ENCODE data around the gene CCDC88A. TPM values are rescaled to one million over a fixed set of nuclear protein-coding genes. Genes with fewer than 3 reads are reported as not detected.
"Not testable (repeated sequence)": the region's sequence is repeated elsewhere in the genome, so short reads cannot be mapped to it uniquely, and the experiment has no call there.

The CCDC88A gene
- total RNA-seq, 3 donors from 2014 or later: 36.1 to 74.6 (median 50.1) TPM

- peaks cover 4% of the 10 kb centered on the region for H3K36me3 ChIP-seq
- H3K4me3 ChIP-seq: no peak overlapping the region
- H3K27me3 ChIP-seq: no peaks in the 10 kb centered on the region
- intact Hi-C loops (cut with DNase I; ENCODE audit: low total_unique reads): no loop called here
- H3K4me1 ChIP-seq: no peaks in the 10 kb centered on the region
- DNase-seq (ENCODE audit: low spot score in 2 of 2): no peak
- no peaks in the 10 kb centered on the region for H3K9me3 ChIP-seq
- H3K27ac ChIP-seq: no peak overlapping the region
- TF ChIP-seq POLR2AphosphoS5 (IDR thresholded peaks at IDR 0.05) (no peak), POLR2A (IDR thresholded peaks at IDR 0.05) (no peak)
- TF ChIP-seq, protein P1, sequence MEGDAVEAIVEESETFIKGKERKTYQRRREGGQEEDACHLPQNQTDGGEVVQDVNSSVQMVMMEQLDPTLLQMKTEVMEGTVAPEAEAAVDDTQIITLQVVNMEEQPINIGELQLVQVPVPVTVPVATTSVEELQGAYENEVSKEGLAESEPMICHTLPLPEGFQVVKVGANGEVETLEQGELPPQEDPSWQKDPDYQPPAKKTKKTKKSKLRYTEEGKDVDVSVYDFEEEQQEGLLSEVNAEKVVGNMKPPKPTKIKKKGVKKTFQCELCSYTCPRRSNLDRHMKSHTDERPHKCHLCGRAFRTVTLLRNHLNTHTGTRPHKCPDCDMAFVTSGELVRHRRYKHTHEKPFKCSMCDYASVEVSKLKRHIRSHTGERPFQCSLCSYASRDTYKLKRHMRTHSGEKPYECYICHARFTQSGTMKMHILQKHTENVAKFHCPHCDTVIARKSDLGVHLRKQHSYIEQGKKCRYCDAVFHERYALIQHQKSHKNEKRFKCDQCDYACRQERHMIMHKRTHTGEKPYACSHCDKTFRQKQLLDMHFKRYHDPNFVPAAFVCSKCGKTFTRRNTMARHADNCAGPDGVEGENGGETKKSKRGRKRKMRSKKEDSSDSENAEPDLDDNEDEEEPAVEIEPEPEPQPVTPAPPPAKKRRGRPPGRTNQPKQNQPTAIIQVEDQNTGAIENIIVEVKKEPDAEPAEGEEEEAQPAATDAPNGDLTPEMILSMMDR (IDR thresholded peaks at IDR 0.05): no peak
Measured at GRCh38 chr2:55252832-55253231, 166.8 kb downstream of the CCDC88A start.

GRCh38 chr2:55247025-55247424, 172.6 kb downstream of the CCDC88A start:
- TF ChIP-seq POLR2A (IDR thresholded peaks at IDR 0.05) (no peak), POLR2AphosphoS5 (IDR thresholded peaks at IDR 0.05) (no peak)
- TF ChIP-seq, protein P1 (IDR thresholded peaks at IDR 0.05): no peak
- no peak for DNase-seq (ENCODE audit: low spot score in 2 of 2)
- Histone ChIP-seq H3K9me3 (no peaks in the 10 kb centered on the region), H3K27ac (no peak overlapping the region), H3K27me3 (no peaks in the 10 kb centered on the region), H3K4me3 (no peak overlapping the region), H3K4me1 (no peaks in the 10 kb centered on the region), H3K36me3 (peaks cover 7% of the 10 kb centered on the region)
- intact Hi-C loops (cut with DNase I; ENCODE audit: low total_unique reads): no loop called here

DNA sequence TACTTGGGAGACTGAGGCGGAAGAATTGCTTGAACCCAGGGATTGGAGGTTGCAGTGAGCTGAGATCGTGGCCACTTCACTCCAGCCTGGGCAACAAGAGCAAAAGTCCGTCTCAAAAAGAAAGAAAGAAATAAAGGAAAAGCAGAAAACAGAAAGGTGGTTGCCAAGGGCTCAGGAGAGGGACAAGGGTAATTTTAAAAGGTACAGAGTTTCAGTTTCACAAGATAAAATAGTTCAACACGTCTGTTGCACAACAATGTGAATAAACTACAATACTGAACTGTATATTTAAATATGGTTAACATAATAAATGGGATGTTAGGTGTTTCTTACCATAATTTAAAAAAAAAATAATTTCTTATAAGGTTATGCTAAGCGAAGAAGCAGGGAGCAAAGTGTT, 174.2 kb downstream of the CCDC88A start:
- no peaks in the 10 kb centered on the region for H3K9me3 ChIP-seq
- TF ChIP-seq POLR2AphosphoS5 (IDR thresholded peaks at IDR 0.05) (no peak), POLR2A (IDR thresholded peaks at IDR 0.05) (no peak)
- TF ChIP-seq, protein P1 (IDR thresholded peaks at IDR 0.05): no peak
- H3K36me3 ChIP-seq: peaks cover 7% of the 10 kb centered on the region
- intact Hi-C loops (cut with DNase I; ENCODE audit: low total_unique reads): no loop called here
- H3K4me3 ChIP-seq: no peak overlapping the region
- no peaks in the 10 kb centered on the region for H3K4me1 ChIP-seq
- H3K27ac ChIP-seq: no peak overlapping the region
- H3K27me3 ChIP-seq: no peaks in the 10 kb centered on the region
- DNase-seq (ENCODE audit: low spot score in 2 of 2): no peak

DNA sequence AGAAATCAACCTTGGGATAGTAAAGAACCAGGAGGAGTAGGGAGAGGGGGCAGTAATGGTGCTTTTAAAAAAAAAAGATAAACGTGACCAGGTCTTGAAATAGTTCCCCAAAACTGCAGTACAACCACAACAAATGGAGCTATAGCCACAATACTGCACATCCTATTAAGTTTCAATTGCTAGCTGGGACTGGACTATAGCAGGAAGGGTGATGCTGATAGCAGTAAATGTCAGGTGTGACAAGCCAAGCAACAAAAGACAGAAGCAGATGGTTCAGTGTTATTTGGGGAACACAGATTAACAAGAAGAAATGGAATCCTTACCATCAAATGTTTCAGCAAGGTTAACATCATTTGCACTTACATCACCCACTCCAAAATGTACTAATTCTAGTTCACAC, 177.0 kb downstream of the CCDC88A start:
- Histone ChIP-seq H3K4me3 (no peak overlapping the region), H3K9me3 (no peaks in the 10 kb centered on the region), H3K36me3 (peaks cover 7% of the 10 kb centered on the region), H3K27me3 (no peaks in the 10 kb centered on the region), H3K4me1 (no peaks in the 10 kb centered on the region), H3K27ac (no peak overlapping the region)
- DNase-seq (ENCODE audit: low spot score in 2 of 2): no peak
- TF ChIP-seq, protein P1 (IDR thresholded peaks at IDR 0.05): no peak
- no peak for TF ChIP-seq POLR2AphosphoS5 (IDR thresholded peaks at IDR 0.05)
- TF ChIP-seq POLR2A (IDR thresholded peaks at IDR 0.05): no peak
- intact Hi-C loops (cut with DNase I; ENCODE audit: low total_unique reads): no loop called here

DNA sequence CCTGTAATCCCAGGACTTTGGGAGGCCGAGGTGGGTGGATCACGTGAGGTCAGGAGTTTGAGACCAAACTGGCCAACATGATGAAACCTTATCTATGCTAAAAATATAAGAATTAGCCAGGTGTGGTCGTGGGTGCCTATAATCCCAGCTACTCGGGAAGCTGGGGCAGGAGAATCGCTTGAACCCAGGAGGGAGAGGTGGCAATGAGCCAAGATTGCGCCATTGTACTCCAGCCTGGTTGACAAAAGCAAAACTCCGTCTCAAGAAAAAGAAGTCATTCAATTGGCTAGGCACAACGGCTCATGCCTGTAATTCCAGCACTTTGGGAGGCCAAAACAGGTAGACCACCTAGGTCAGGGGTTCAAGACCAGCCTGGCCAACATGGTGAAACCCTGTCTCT, 178.1 kb downstream of the CCDC88A start:
- H3K9me3 ChIP-seq; intact Hi-C loops (cut with DNase I; ENCODE audit: low total_unique reads); H3K27ac ChIP-seq; H3K36me3 ChIP-seq; H3K27me3 ChIP-seq; H3K4me1 ChIP-seq; DNase-seq (ENCODE audit: low spot score in 2 of 2); H3K4me3 ChIP-seq: not testable (repeated sequence)

DNA sequence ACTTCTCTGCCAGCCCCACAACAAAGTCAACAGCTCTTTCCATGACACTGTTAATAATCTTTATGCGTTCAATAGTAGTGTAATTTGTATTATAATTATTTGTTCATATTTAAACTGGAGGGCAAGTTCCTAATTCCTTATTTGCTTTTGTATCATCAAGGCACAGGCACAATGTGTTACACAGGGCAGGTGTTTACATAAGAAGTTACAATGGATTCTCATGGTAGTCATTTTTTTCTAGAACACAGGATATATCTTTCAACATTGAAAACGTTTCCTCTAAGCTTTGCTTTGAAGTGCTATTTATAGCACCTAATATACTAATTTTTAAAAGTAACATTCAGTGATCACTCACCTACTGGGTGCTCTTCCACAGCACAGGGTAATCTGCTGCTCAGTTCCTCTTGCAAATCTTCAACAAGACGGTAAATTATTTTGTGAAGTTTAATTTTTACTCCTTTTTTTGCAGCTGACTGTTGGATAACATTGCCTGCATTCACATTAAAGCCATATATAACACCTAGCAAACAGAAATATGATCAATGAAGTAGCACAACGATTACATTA, 179.9 kb downstream of the CCDC88A start:
- intact Hi-C loops (cut with DNase I; ENCODE audit: low total_unique reads): no loop called here
- no peaks in the 10 kb centered on the region for H3K36me3 ChIP-seq
- no peaks in the 10 kb centered on the region for H3K27me3 ChIP-seq
- TF ChIP-seq POLR2AphosphoS5 (IDR thresholded peaks at IDR 0.05): no peak
- no peak for TF ChIP-seq POLR2A (IDR thresholded peaks at IDR 0.05)
- no peak overlapping the region for H3K27ac ChIP-seq
- no peaks in the 10 kb centered on the region for H3K4me1 ChIP-seq
- H3K9me3 ChIP-seq: no peaks in the 10 kb centered on the region
- DNase-seq (ENCODE audit: low spot score in 2 of 2): no peak
- no peak overlapping the region for H3K4me3 ChIP-seq

Other genes with a start within 250 kb of the CCDC88A start
- 10 to 100 TPM in 2 of 3 donors, 1 to 10 TPM in 1; 3.5 to 20.8 (median 17.7) TPM for gene CLHC1, start 187.6 kb downstream of the CCDC88A start, total RNA-seq
- 1,000 to 10,000 TPM; 1,531 to 3,365 (median 3,229) TPM for gene RPS27A, start 187.2 kb downstream of the CCDC88A start, total RNA-seq
- 10 to 100 TPM; 23.2 to 25.3 (median 23.6) TPM for gene MTIF2, start 150.6 kb downstream of the CCDC88A start, total RNA-seq
- gene CFAP36, start 99.9 kb upstream of the CCDC88A start, total RNA-seq: 10 to 100 TPM; 16.3 to 29.9 (median 27.2) TPM
- gene PPP4R3B, start 197.8 kb upstream of the CCDC88A start, total RNA-seq: 10 to 100 TPM; 56.4 to 91.3 (median 71.4) TPM

All from breast epithelium (tissue), 4 donors.